Right hindlimb (tissue), 1 donor: ENCODE data around the gene PTPN21.
A peak's percentile ranks its signal among the peaks of the same experiment; 100 is the strongest.

Experiments used
- DNase-seq: peaks from one replicate; pipeline ENCODE4 v3.0.0-alpha.2; 2018

PTPN21 gene

GRCh38 chr14:88503754-88504406 lies 50.9 kb downstream of the PTPN21 start:
- no peak for DNase-seq

GRCh38 chr14:88502740-88503139 lies 52.1 kb downstream of the PTPN21 start:
- no peak for DNase-seq

DNA sequence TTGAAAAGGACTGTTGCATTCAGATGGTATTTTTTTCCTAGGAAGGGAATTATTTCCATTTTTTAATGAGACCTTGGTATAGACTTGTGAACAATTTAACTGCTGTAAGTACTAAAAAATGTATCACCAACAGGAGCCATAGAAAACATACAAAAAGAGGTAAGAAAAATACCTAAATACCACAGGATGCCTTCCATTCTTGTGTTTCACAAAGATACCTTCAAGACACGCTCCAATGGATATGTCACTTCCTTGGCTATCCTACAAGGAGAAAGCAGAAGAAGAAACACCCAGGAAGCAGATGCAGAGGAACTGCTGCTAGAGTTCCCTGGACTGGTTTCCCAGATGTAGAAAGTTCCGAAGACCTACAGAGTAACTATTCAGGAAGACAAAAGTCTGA lies 54.2 kb downstream of the PTPN21 start:
- no peak for DNase-seq

- DNase-seq: no peak
Observed at GRCh38 chr14:88499225-88499624, 55.6 kb downstream of the PTPN21 start.

GRCh38 chr14:88496414-88496813 lies 58.4 kb downstream of the PTPN21 start:
- DNase-seq: no peak

DNA sequence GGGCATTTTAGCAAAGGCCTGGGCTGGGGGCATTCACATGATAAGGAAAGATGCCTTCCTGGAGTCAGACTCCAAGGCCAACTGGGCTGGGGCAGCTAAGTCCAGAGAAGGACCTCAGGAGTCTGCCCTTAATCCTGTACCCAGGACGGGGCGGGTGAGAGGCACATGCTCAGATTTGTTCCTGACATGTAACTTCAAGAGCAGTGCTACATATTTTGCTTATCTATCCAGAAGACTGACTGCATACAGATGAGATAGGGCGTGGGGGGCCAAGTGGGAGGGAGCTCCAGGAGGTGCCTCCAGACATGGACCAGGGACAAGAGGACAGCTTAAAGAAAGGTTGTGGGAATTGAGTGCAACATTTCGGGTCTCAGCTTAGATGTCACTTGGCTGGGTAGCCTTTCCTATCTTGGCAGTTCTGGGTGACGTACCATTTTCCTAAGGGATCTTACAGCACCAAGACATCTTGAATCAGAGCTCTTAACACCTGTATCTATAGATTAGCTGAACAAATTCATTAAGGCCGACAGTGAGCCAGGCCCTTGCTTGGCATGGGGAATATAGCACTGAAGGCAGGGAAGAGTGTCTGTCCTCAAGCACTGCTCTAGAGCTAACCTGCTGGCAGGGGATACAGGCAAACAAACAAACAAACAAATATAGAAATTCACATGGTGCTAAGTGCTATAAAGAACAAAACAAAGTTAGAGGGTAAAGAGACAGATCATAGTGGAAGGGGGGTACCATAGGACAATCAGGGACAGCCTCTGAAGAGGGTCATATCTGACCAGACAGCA lies 61.2 kb downstream of the PTPN21 start:
- no peak for DNase-seq

- DNase-seq: peak; percentile 49
Observed at GRCh38 chr14:88492272-88493089, 62.3 kb downstream of the PTPN21 start.

DNA sequence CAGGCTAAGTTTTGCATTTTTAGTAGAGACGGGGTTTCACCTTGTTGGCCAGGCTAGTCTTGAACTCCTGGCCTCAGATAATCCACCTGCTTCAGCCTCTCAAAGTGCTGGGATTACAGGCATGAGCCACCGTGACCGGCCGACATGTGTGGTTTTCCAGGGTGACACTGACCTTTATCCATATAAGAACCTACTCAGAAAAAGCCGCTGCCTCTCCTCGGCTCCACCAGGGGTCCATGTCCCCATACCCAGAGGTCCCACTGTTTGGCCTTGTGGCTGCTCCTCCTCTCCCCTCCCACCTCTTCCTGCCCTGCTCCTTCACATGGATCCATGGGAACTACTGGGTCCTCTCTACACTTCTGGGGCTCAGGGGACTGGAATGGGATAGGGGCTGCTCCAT lies 64.6 kb downstream of the PTPN21 start:
- no peak for DNase-seq

DNA sequence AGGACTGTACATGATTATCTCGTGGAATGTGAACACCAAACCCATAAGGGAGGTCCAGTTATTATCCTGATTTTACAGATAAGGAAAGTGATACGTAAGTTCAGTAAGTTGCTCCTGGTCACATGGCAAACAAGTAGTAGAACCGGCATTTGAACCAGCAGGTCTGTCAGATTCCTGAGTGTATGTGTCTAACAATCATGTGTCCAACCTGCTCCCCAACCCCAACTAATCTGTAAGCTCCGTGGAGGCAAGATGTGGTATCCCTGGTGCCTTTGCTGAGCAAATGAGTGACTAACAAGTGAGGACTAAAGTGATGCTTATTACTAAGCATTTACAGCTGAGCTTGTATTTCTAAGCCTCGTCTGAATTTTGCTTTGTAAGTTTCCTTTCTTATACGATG lies 65.9 kb downstream of the PTPN21 start:
- no peak for DNase-seq

GRCh38 chr14:88488081-88488480 lies 66.7 kb downstream of the PTPN21 start:
- no peak for DNase-seq

DNA sequence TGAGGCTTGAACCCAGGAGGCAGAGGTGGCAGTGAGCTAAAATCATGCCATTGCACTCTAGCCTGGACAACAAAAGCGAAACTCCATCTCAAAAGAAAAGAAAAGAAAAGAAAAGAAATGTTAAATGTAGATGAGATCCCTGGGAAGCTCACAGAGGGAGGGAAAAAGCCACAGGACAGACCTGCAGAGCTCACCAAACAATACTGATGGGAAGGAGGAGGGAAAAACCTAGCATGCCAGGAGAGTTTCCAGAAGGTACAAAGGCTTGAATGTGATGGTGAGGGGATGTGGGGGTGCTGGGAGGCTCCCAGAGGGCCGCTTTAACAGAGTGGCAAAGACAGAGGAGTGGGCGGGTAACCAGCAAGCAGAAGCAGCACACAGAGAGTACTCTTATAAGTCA lies 72.3 kb downstream of the PTPN21 start:
- DNase-seq: no peak

DNA sequence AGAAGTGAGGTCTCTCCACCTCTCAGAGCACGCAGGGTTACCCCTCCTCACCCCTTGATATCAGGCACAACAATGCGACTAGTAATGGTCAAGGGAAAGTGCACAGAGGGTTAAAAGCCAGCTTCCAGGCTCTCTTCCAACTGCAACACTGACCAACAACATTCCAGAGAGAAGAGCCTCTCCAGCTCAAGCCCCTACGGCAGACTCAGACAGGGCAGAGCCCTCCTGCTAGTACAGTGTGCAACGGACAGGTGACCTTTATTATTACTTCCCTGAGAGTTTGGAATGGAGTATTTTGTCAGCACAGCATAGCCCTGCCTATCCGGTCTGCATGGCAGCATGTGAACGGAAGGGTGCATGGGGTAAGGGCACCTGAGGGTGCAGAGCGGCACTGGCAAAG lies 73.0 kb downstream of the PTPN21 start:
- no peak for DNase-seq

DNA sequence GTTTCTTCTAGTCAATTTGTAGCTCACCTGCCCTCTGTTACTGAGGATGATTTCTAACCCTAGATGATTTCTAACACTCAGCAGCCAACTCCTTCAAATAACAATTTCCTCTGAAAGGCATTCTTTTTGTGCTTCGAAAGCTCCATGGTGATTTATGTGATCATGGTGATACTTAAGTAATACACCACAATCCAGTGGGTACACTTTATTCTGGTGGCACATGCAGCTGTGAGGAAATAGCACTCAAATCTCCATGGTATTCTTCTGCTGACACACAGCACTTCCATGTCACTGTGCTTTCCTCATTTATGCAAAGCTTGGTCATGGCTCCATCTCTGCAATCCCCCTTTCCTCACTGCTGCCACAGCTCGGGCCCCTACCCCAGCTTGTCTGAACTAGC lies 73.7 kb downstream of the PTPN21 start:
- no peak for DNase-seq

DNA sequence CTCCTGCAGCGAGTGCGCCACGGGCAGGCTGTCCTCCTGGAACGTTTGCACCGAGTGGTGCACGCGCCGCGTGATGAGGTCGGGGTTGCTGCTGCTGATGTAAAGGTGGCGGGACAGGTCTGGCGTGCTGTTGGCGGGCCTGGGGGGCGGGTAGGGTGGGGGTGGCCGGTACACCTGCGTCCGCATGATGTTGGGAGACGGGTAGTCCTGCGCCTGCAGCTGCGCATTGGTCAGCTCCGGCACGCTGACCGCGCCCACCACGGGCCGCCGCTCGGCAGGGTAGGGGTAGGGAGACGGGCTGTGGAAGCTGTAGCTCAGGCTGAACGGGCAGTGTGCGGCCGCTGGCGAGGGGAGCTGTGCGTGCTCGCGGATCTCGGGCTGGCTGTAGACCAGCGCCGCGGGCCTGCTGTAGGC lies 75.2 kb downstream of the PTPN21 start:
- no peak for DNase-seq

DNA sequence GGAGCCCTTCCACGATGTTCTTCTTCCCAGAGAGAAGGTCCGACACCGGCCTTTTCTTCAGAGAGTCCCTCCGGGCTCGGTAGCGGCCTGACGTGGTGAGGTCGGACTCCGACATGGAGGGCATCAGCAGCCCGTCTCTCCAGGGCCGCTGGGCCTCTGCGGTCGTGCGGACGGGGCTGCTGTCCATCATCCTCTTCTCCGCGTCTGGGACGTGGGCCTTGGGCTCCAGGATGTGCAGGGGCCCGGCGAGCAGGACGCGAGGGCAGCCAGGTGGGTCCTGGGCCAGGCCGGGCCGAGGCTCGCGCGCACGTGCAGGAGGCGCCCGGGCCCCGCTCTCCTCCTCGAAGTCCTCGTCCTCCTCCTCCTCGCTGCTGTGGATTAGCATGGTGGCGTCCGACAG lies 75.9 kb downstream of the PTPN21 start:
- no peak for DNase-seq

- DNase-seq: no peak
Observed at GRCh38 chr14:88477513-88478250, 77.1 kb downstream of the PTPN21 start.

- no peak for DNase-seq
Observed at GRCh38 chr14:88476825-88477224, 78.0 kb downstream of the PTPN21 start.

DNA sequence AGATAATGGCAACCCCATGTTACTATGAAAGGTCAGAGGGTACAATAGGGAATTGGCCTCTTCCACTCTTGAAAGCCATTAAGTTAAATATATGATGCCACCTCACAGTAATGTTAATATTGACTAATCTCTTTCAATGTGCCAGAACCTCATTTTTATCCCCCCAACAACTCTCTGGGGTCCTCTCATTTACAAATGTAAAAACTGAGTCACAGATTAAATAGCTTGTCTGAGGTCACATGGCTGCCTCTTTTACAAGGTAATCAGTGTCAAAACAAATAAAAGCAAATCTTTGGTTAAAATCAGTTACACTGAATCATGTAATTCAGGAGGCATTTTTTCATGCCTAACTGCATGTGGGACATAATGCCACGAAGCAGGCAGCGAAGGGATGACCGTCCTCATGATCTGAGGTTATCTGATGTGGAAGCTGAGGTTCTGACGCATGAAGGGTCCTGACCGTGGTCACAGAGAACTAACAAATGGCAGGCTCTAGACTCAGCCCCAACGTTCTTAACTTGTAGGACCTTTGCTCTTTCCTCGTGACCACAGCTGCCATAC lies 78.5 kb downstream of the PTPN21 start:
- no peak for DNase-seq

- DNase-seq: no peak
Observed at GRCh38 chr14:88473791-88474190, 81.0 kb downstream of the PTPN21 start.

GRCh38 chr14:88470542-88471440 lies 84.0 kb downstream of the PTPN21 start:
- DNase-seq: no peak

- no peak for DNase-seq
Observed at GRCh38 chr14:88468406-88468805, 86.4 kb downstream of the PTPN21 start.

GRCh38 chr14:88463318-88463717 lies 91.5 kb downstream of the PTPN21 start:
- DNase-seq: no peak
